HepG2 (cell line): ENCODE results near the gene SNRNP200. TPM values are rescaled to one million over a fixed set of nuclear protein-coding genes. Genes with fewer than 3 reads are reported as not detected.

Source experiments
- DPF2 ChIP-seq: sonication (generic); formaldehyde crosslinking; IDR thresholded peaks from 2 replicates; pipeline ENCODE4 v1.4.0; 2020; ENCODE audit warnings: mild to moderate bottlenecking, low read depth, missing genetic modification reagents, borderline replicate concordance
- FIP1L1 ChIP-seq: fragments of 200-400 bp; formaldehyde crosslinking; IDR thresholded peaks from 2 replicates; pipeline ENCODE4 v1.6.1; 2018; ENCODE audit warnings: low read depth, mild to moderate bottlenecking, low read length, moderate library complexity, borderline replicate concordance; ENCODE audit not compliant: insufficient read depth
- FOSL2 ChIP-seq: sonication (generic); formaldehyde crosslinking; IDR thresholded peaks from 2 replicates; pipeline ENCODE4 v1.4.0; 2020; ENCODE audit warnings: missing genetic modification reagents
- GPBP1L1 ChIP-seq: sonication (generic); formaldehyde crosslinking; IDR thresholded peaks from 2 replicates; pipeline ENCODE4 v1.5.0; 2020; ENCODE audit warnings: mild to moderate bottlenecking, missing genetic modification reagents
- HBP1 ChIP-seq: IDR thresholded peaks from 2 replicates; pipeline ENCODE4 v1.6.1; 2016; ENCODE audit warnings: low read depth, control low read depth
- HIVEP1 ChIP-seq: sonication (generic); formaldehyde crosslinking; IDR thresholded peaks from 2 replicates; pipeline ENCODE4 v1.4.0; 2020; ENCODE audit warnings: mild to moderate bottlenecking, missing genetic modification reagents
- HNF1A ChIP-seq, 2 experiments: sonication (generic) in 1 of 2; formaldehyde crosslinking in 1 of 2; IDR thresholded peaks; 2 replicates each; pipeline versions ENCODE4 v1.4.0 to v1.6.1; 2016 to 2020; ENCODE audit warnings: borderline replicate concordance in 1 of 2, low read depth in 1 of 2, mild to moderate bottlenecking in 1 of 2, missing genetic modification reagents in 1 of 2
- KAT7 ChIP-seq: IDR thresholded peaks from 2 replicates; pipeline ENCODE4 v1.6.1; 2018; ENCODE audit warnings: borderline replicate concordance, missing compliant biosample characterization
- KDM6A ChIP-seq: IDR thresholded peaks from 2 replicates; pipeline ENCODE4 v1.6.1; 2016; ENCODE audit warnings: low read depth
- MAF1 ChIP-seq: sonication (generic); formaldehyde crosslinking; IDR thresholded peaks from 2 replicates; pipeline ENCODE4 v1.5.0; 2020; ENCODE audit warnings: missing genetic modification reagents, borderline replicate concordance
- PBX2 ChIP-seq: IDR thresholded peaks from 2 replicates; pipeline ENCODE4 v1.6.1; 2016; ENCODE audit warnings: control low read depth
- RBM22 ChIP-seq: fragments of 200-400 bp; formaldehyde crosslinking; optimal IDR thresholded peaks from 2 replicates; pipeline ENCODE3; 2017; ENCODE audit warnings: mild to moderate bottlenecking, low read length, moderate library complexity
- SIX1 ChIP-seq: sonication (generic); formaldehyde crosslinking; IDR thresholded peaks from 2 replicates; pipeline ENCODE4 v1.4.0; 2020; ENCODE audit warnings: missing genetic modification reagents, borderline replicate concordance
- SNAPC5 ChIP-seq: sonication (generic); formaldehyde crosslinking; IDR thresholded peaks from 2 replicates; pipeline ENCODE4 v1.8.1; 2023; ENCODE audit warnings: mild to moderate bottlenecking, missing genetic modification reagents, borderline replicate concordance
- THRA ChIP-seq: sonication (generic); formaldehyde crosslinking; IDR thresholded peaks from 2 replicates; pipeline ENCODE4 v1.4.0; 2020; ENCODE audit warnings: missing genetic modification reagents, borderline replicate concordance
- TRIM24 ChIP-seq: sonication (generic); formaldehyde crosslinking; IDR thresholded peaks from 2 replicates; pipeline ENCODE4 v1.8.0; 2022; ENCODE audit warnings: mild to moderate bottlenecking, missing genetic modification reagents
- ZNF558 ChIP-seq: sonication (generic); formaldehyde crosslinking; IDR thresholded peaks from 2 replicates; pipeline ENCODE4 v1.9.0; 2022; ENCODE audit warnings: mild to moderate bottlenecking, missing genetic modification reagents, borderline replicate concordance
- ZNF572 ChIP-seq: sonication (generic); formaldehyde crosslinking; IDR thresholded peaks from 2 replicates; pipeline ENCODE4 v1.5.1; 2020; ENCODE audit warnings: mild to moderate bottlenecking, missing genetic modification reagents
- ZNF607 ChIP-seq: sonication (generic); formaldehyde crosslinking; IDR thresholded peaks from 2 replicates; pipeline ENCODE4 v1.5.1; 2020; ENCODE audit warnings: missing genetic modification reagents, mild to moderate bottlenecking, borderline replicate concordance
- polyA plus RNA-seq, 8 experiments: library from polyadenylated mRNA; depleted of rRNA in 3 of 8; stranded (reverse) in 7 of 8; unstranded in 1 of 8; fragments of >200 nt; fragmentation: Illumina TruSeq in 4 of 8; extraction: Trizol in 4 of 8; gene quantifications; 2 replicates each; pipeline versions ENCODE4 v1.2.1 to v1.2.3, GENCODE V29; 2011 to 2016; ENCODE audit warnings: low read depth in 4 of 8, missing spikeins in 1 of 8, mixed read lengths in 1 of 8; ENCODE audit not compliant: insufficient read depth in 1 of 8
- total RNA-seq, 5 experiments: library from RNA; depleted of rRNA; stranded (reverse); fragments of >200 nt; fragmentation: Illumina TruSeq; extraction: Trizol; gene quantifications; 2 replicates each; pipeline ENCODE4 v1.2.3, GENCODE V29; 2016; ENCODE audit warnings: low read depth in 1 of 5

The SNRNP200 gene
- total and polyA plus RNA-seq, 2 of the 13 experiments (the other 11 are each of a cell fraction or from before 2014, with no cell fraction given): 99.0 to 232 TPM

GRCh38 chr2:96251721-96252292, 53.5 kb downstream of the SNRNP200 start (continued):
- TF ChIP-seq RBM22 (peak; percentile 36), HNF1A (IDR thresholded peaks at IDR 0.05; ENCODE audit: low read depth) (no peak), HNF1A (CRISPR knock-in tag; IDR thresholded peaks at IDR 0.05; ENCODE audit: borderline replicate concordance) (0 out of 2 replicates have a peak, but pooled peaks have one; percentile 34), SNAPC5 (CRISPR knock-in tag) (no peak), ZNF607 (CRISPR knock-in tag) (peak; percentile 62; the same call in 1 of the 2 replicates), PBX2 (CRISPR knock-in tag) (0 out of 2 replicates have a peak, but pooled peaks have one; percentile 9), SIX1 (CRISPR knock-in tag) (0 out of 2 replicates have a peak, but pooled peaks have one; percentile 31), DPF2 (CRISPR knock-in tag) (no peak), ZNF558 (no peak), HBP1 (CRISPR knock-in tag) (peak; percentile 81; the same call in 1 of the 2 replicates), MAF1 (CRISPR knock-in tag) (no peak), HIVEP1 (CRISPR knock-in tag) (peak; percentile 69), ZNF572 (CRISPR knock-in tag) (no peak), KDM6A (CRISPR knock-in tag) (no peak), FOSL2 (CRISPR knock-in tag) (peak; percentile 82), KAT7 (no peak), GPBP1L1 (no peak), FIP1L1 (0 out of 2 replicates have a peak, but pooled peaks have one; percentile 79), THRA (CRISPR knock-in tag) (peak; percentile 50; the same call in 1 of the 2 replicates), TRIM24 (no peak)
